Esophagus muscularis mucosa (tissue), 4 donors: Measurements from ENCODE around the gene SECTM1. TPM values are rescaled to one million over a fixed set of nuclear protein-coding genes. Genes with fewer than 3 reads are reported as not detected.

ENCODE experiments used
- DNase-seq: peaks from one replicate; pipeline ENCODE4 v3.0.0-alpha.2; 2017; ENCODE audit errors: extremely low spot score
- H3K27ac ChIP-seq, 4 donors: fragments of 200-600 bp; sonication (generic); replicated peaks in 1 of 4; 1 replicate in 3 of 4; 2 replicates in 1 of 4; pipeline ENCODE4 v1.5.1; 2016 to 2019; ENCODE audit warnings: mild to moderate bottlenecking in 1 of 4
- H3K27me3 ChIP-seq, 4 donors: fragments of 200-600 bp; sonication (generic); one replicate each; pipeline versions ENCODE4 v1.5.1 to v1.6.0; 2016 to 2019
- H3K36me3 ChIP-seq, 4 donors: fragments of 200-600 bp; sonication (generic); one replicate each; pipeline ENCODE4 v1.5.1; 2016 to 2019
- H3K4me1 ChIP-seq, 4 donors: fragments of 200-600 bp; sonication (generic); one replicate each; pipeline ENCODE4 v1.5.1; 2016 to 2019
- H3K4me3 ChIP-seq, 4 donors: fragments of 200-600 bp; sonication (generic); 1 replicate in 2 of 4; 2 replicates in 2 of 4; pipeline ENCODE4 v1.5.1; 2016 to 2019; ENCODE audit warnings: mild to moderate bottlenecking in 4 of 4, moderate library complexity in 1 of 4
- H3K9me3 ChIP-seq, 4 donors: fragments of 200-600 bp; sonication (generic); 1 replicate in 3 of 4; 2 replicates in 1 of 4; pipeline ENCODE4 v1.5.1; 2016 to 2019
- CTCF ChIP-seq, 3 experiments: fragments of 200-600 bp in 2 of 3; fragments of 450-650 bp in 1 of 3; sonication (generic) in 2 of 3; IDR thresholded peaks; one replicate each; pipeline ENCODE4 v1.5.1; 2017 to 2019; ENCODE audit warnings: antibody characterized with exemption in 3 of 3, mild to moderate bottlenecking in 2 of 3, moderate library complexity in 1 of 3
- EP300 ChIP-seq: sonication (generic); formaldehyde crosslinking; IDR thresholded peaks from one replicate; pipeline ENCODE4 v1.6.1; 2017; ENCODE audit warnings: antibody characterized with exemption
- POLR2A ChIP-seq: fragments of 450-650 bp; IDR thresholded peaks from one replicate; pipeline ENCODE4 v1.6.1; 2017; ENCODE audit warnings: antibody characterized with exemption, moderate library complexity, mild to moderate bottlenecking, low read depth
- POLR2AphosphoS5 ChIP-seq, 2 donors: sonication (generic); formaldehyde crosslinking; IDR thresholded peaks; one replicate each; pipeline ENCODE4 v1.6.1; 2017; ENCODE audit warnings: antibody characterized with exemption in 2 of 2
- WGBS: methylation state at CpG from one replicate; pipeline ENCODE4 v1.1.5; 2018; 5-methylcytosine and 5-hydroxymethylcytosine counted together
- intact Hi-C: fragments of 100-400 bp; cut with DNase I; formaldehyde crosslinking; loops from one replicate; pipeline ENCODE4 v1.15.1; 2023
- total RNA-seq, 4 donors: library from RNA; depleted of rRNA; stranded (reverse); fragments of >200 nt; gene quantifications; one replicate each; pipeline versions ENCODE4 v1.1.0 to v1.2.1, GENCODE V29; 2016

Gene SECTM1
- total RNA-seq, 4 donors from 2014 or later, result 10.0 to 41.1 (median 22.2) TPM

GRCh38 chr17:82311971-82312370 is 21.6 kb downstream of the SECTM1 start:
- DNase-seq, result no peak
- no peak overlapping the region for H3K27ac ChIP-seq
- WGBS, result 88% methylated on average over 13 of the region's 13 CpGs
- H3K27me3 ChIP-seq, result peaks cover 0 to 86% (median 24%) of the 10 kb centered on the region in 4 donors
- intact Hi-C loops, result no loop called here
- TF ChIP-seq CTCF (IDR thresholded peaks at IDR 0.05) (no peak), EP300 (no peak), POLR2AphosphoS5 (IDR thresholded peaks at IDR 0.05) (no peak), POLR2A (no peak)
- H3K4me3 ChIP-seq, result no peak overlapping the region
- H3K36me3 ChIP-seq, result no peaks in the 10 kb centered on the region
- H3K9me3 ChIP-seq, result no peaks in the 10 kb centered on the region
- peaks cover 0 to 20% (median 15%) of the 10 kb centered on the region in 4 donors for H3K4me1 ChIP-seq

GRCh38 chr17:82310877-82311276 is 22.7 kb downstream of the SECTM1 start:
- no peak for DNase-seq
- H3K36me3 ChIP-seq, result no peaks in the 10 kb centered on the region
- WGBS, result 78% methylated on average over 21 of the region's 21 CpGs
- H3K9me3 ChIP-seq, result no peaks in the 10 kb centered on the region
- intact Hi-C loops, result no loop called here
- TF ChIP-seq POLR2A (no peak), POLR2AphosphoS5 (IDR thresholded peaks at IDR 0.05) (no peak), CTCF (IDR thresholded peaks at IDR 0.05) (no peak), EP300 (no peak)
- H3K27ac ChIP-seq, result no peak overlapping the region
- H3K27me3 ChIP-seq, result peaks cover 0 to 75% (median 21%) of the 10 kb centered on the region in 4 donors
- H3K4me3 ChIP-seq, result no peak overlapping the region
- H3K4me1 ChIP-seq, result peaks cover 0 to 12% (median 10%) of the 10 kb centered on the region in 4 donors

- Histone ChIP-seq H3K4me3 (no peak overlapping the region), H3K4me1 (peaks cover 0 to 6% (median under 1%) of the 10 kb centered on the region in 4 donors), H3K9me3 (no peaks in the 10 kb centered on the region), H3K27ac (no peak overlapping the region), H3K27me3 (peaks cover 0 to 66% (median 11%) of the 10 kb centered on the region in 4 donors), H3K36me3 (no peaks in the 10 kb centered on the region)
- WGBS, result 84% methylated on average over 26 of the region's 27 CpGs
- TF ChIP-seq POLR2A (no peak), POLR2AphosphoS5 (IDR thresholded peaks at IDR 0.05) (no peak), CTCF (IDR thresholded peaks at IDR 0.05) (no peak), EP300 (no peak)
- intact Hi-C loops, result no loop called here
- DNase-seq, result no peak
Observed at GRCh38 chr17:82309656-82310570, 23.7 kb downstream of the SECTM1 start.

- Histone ChIP-seq H3K36me3 (no peaks in the 10 kb centered on the region), H3K9me3 (no peaks in the 10 kb centered on the region), H3K4me1 (peaks cover 4 to 7% (median 5%) of the 10 kb centered on the region in 4 donors), H3K27ac (no peak overlapping the region), H3K27me3 (peaks cover 0 to 26% (median 0%) of the 10 kb centered on the region in 4 donors), H3K4me3 (no peak overlapping the region)
- TF ChIP-seq CTCF (IDR thresholded peaks at IDR 0.05), result no peak
- no peak for TF ChIP-seq POLR2A
- no peak for TF ChIP-seq POLR2AphosphoS5 (IDR thresholded peaks at IDR 0.05)
- TF ChIP-seq EP300, result no peak
- intact Hi-C loops, result no loop called here
- 84% methylated on average over 20 of the region's 20 CpGs for WGBS
- no peak for DNase-seq
Observed at GRCh38 chr17:82305727-82306300, 27.8 kb downstream of the SECTM1 start.
